HCT116 (cell line): ENCODE measurements around the gene FYCO1.

Source experiments
- CEBPB ChIP-seq: IDR thresholded peaks from 2 replicates; pipeline ENCODE4 v1.6.1; 2012; ENCODE audit warnings: low read depth
- ELF1 ChIP-seq: IDR thresholded peaks from 2 replicates; pipeline ENCODE4 v1.6.1; 2012; ENCODE audit warnings: low read depth, borderline replicate concordance
- EZH2 ChIP-seq: fragments of 200-600 bp; sonication (generic); IDR thresholded peaks from 2 replicates; pipeline ENCODE4 v1.6.1; 2017; ENCODE audit warnings: antibody characterized with exemption, mixed run types
- TF ChIP-seq, protein P1 (sequence below): IDR thresholded peaks from 2 replicates; pipeline ENCODE4 v1.6.1; 2012
- TF ChIP-seq, protein P2 (sequence below), 3 experiments: fragments of 200-600 bp in 1 of 3; sonication (generic) in 1 of 3; IDR thresholded peaks in 2 of 3; conservative IDR thresholded peaks in 1 of 3; 2 replicates each; pipeline ENCODE4 v1.5.1; 2012 to 2017; ENCODE audit warnings: low read depth in 2 of 3, low read length in 2 of 3, antibody characterized with exemption in 1 of 3, borderline replicate concordance in 1 of 3, control low read depth in 1 of 3, mild to moderate bottlenecking in 1 of 3, mixed read lengths in 1 of 3, mixed run types in 1 of 3, moderate library complexity in 1 of 3; ENCODE audit not compliant: insufficient read depth in 1 of 3

GRCh38 chr3:46031269-46031668 lies 35.6 kb upstream of the FYCO1 start:
- no peak for TF ChIP-seq CEBPB
- TF ChIP-seq, protein P1, sequence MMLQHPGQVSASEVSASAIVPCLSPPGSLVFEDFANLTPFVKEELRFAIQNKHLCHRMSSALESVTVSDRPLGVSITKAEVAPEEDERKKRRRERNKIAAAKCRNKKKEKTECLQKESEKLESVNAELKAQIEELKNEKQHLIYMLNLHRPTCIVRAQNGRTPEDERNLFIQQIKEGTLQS: no peak
- TF ChIP-seq, protein P2, sequence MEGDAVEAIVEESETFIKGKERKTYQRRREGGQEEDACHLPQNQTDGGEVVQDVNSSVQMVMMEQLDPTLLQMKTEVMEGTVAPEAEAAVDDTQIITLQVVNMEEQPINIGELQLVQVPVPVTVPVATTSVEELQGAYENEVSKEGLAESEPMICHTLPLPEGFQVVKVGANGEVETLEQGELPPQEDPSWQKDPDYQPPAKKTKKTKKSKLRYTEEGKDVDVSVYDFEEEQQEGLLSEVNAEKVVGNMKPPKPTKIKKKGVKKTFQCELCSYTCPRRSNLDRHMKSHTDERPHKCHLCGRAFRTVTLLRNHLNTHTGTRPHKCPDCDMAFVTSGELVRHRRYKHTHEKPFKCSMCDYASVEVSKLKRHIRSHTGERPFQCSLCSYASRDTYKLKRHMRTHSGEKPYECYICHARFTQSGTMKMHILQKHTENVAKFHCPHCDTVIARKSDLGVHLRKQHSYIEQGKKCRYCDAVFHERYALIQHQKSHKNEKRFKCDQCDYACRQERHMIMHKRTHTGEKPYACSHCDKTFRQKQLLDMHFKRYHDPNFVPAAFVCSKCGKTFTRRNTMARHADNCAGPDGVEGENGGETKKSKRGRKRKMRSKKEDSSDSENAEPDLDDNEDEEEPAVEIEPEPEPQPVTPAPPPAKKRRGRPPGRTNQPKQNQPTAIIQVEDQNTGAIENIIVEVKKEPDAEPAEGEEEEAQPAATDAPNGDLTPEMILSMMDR (IDR thresholded peaks at IDR 0.05 in 2 of 3, conservative IDR thresholded peaks at IDR 0.05 in 1 of 3; ENCODE audit: borderline replicate concordance in 1 of 3, insufficient read depth in 1 of 3, low read depth in 2 of 3, low read length in 2 of 3): no peak
- TF ChIP-seq EZH2: no peak
- no peak for TF ChIP-seq ELF1
